NCI-H510A treated with DMSO at 0.1 percent for 48 hours (cell line): ENCODE measurements around the gene CLNK.
A peak's percentile ranks its signal among the peaks of the same experiment; 100 is the strongest.
"Not testable (repeated sequence)": the region's sequence is repeated elsewhere in the genome, so short reads cannot be mapped to it uniquely, and the experiment has no call there.

ENCODE experiments used
- DNase-seq: peaks from one replicate; lab custom pipeline; 2025; lab: John Stamatoyannopoulos, UW

The CLNK gene

GRCh38 chr4:10576236-10576635 lies 108.3 kb downstream of the CLNK start:
- DNase-seq, result no peak

DNA sequence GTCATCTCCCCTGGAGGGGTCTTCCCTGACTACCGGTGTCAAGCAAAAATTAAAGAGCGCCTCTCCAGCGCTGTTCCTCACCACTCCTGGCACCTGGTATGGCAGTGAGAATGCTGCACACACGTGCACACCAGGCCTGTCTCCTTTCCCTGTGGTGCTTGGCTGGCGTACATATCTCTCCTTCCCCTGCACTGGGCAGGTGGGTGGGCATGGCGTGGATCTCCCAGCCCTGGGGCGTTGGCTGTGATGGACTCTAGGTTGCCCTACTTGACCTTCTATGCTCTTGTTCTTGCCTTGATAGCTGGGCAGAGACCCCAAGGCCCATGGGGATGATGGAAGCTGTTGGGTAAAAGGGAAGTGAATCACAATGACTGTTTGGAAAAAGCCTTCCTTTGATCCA lies 109.2 kb downstream of the CLNK start:
- no peak for DNase-seq

DNA sequence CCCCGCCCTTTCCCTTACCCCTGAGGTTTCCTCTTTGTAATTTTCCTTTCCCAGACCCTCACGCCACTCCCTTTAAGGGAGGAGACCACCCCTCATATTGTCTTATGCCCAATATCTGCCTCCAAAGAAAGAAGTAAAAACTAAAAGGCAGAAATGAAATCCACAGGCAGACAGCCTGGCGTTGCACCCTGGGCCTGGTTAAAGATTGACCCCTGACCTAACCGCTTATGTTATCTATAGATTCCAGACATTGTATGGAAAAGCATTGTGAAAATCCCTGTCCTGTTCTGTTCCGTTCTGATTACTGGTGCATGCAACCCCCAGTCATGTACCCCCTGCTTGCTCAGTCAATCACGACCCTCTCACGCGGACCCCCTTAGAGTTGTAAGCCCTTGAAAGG lies 110.0 kb downstream of the CLNK start:
- not testable (repeated sequence) for DNase-seq

- no peak for DNase-seq
These were observed 112.7 kb downstream of the CLNK start for GRCh38 chr4:10571909-10572308.

- DNase-seq, result no peak
These were observed 115.1 kb downstream of the CLNK start for GRCh38 chr4:10569491-10569890.

DNA sequence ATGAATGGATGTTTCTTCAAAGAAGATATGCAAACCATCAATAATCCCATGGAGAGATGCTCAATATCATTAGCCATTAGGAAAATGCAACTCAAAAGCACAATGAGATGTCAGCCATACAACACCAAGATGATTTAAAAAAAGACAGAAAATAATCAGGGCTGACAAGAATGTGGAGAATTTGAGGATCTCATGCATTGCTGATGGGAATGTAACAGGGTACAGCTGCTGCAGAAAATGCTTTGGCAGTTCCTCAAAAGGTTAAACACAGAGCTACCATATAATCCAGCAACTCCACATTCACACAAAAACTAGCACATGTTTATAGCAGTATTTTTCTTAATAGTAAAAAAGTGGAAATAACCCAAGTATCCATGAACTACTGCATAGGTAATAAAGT lies 116.8 kb downstream of the CLNK start:
- DNase-seq, result no peak

- no peak for DNase-seq
These were observed 119.3 kb downstream of the CLNK start for GRCh38 chr4:10565166-10565780.

DNA sequence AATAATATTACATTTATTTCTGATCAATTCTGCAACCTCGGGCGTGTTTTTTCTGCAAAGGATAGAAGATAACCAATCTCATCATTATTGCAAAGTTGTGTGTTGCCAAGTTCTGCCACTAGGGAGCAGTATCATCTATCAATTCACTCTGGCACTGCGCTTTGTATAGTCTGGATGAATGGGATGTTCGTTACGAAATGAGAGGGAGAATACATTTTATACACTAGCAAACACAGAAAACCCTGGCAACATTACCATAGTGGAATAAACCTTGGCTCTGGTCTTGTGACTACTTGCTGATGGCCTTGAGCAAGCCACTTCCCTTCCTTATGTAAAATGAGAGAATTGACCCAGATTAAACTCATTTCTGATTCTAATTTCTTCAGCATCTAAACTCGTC lies 129.9 kb downstream of the CLNK start:
- DNase-seq, result peak; percentile 57

DNA sequence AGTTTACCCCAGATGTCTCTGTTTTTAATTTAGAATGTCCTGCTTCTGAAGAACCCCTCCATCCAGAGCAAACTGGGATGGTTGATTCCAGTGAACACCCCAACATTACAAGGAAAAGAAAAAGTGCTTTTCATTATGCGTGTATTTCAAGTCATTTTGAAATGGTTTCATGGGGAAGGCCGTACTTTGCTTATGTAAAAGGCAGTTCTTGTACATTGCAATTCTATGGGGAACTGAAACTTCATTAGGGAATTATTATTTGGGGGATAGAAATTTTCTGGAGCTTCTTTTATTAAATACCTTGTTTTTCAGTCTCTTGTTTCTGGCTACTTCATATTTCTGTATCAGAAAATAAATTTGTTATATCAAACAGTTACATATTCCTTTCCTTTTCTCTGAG lies 130.4 kb downstream of the CLNK start:
- DNase-seq, result no peak

GRCh38 chr4:10552591-10553280 lies 131.8 kb downstream of the CLNK start:
- no peak for DNase-seq

DNA sequence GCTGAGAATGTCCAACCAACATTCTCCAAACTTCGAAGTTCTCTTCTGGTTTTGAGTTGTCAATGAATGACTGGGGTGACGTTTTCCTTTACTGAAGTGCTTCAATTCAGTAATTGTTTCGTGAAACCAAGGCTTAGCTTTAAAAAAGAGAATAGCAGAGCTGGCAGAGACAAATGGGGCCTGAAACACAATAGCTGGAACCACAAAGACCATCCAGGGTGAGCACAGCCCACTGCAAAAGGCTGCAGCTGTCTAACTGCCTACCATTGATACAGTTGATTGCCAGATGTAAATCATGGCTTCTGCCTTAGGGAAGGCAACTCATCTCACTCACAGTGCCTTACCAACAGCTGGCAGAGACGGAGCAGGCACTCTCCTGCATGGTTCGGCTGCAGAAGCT lies 148.7 kb downstream of the CLNK start:
- no peak for DNase-seq

DNA sequence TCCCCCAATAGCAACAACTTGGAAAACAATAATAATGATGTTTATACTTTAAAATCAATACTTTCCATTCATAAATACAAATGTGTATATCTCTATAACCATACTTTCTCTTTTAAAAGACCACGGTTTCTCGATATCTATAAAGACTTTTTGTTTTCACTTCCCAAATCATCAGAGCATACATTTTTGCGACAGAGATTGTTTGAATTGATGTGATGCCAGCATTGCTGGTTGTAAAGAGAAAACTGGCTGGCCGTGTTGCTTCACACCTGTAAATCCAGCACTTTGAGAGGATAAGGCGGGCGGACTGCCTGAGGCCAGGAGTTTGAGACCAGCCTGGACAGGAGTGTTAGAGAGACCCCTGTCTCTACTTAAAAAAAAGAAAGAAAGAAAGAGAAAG lies 149.7 kb downstream of the CLNK start:
- DNase-seq, result no peak

GRCh38 chr4:10532155-10532554 lies 152.4 kb downstream of the CLNK start:
- DNase-seq, result no peak

DNA sequence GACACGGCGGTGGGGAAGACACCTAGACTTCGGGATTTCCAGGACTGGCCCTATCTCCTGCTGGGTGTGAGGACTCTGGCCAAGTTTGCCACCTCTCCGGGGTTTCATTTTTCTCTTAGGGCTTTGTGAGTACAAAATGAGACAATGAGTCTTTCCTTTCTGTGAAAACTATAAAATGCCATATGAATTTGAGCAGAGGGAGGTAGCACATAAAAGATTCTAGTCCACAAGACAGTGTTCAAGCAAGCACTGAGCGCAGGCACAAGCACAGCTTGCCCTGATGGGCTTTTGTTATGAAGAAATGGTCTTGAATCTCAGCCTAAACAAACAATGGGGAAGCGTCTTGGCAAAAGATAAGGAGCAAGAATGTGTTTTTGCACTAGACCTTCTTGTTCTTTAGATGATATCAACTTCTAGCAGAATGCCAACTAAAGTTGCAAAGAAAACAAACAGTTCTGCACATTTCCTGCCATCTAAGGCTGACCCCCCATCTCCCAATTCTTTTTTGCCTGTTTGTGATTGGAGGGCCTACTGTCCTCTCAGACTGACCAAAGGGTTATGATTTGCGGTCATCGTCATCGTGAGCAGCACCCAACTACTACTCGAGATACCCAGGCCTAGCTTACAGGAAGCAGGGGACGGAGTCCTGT lies 154.3 kb downstream of the CLNK start:
- no peak for DNase-seq

DNA sequence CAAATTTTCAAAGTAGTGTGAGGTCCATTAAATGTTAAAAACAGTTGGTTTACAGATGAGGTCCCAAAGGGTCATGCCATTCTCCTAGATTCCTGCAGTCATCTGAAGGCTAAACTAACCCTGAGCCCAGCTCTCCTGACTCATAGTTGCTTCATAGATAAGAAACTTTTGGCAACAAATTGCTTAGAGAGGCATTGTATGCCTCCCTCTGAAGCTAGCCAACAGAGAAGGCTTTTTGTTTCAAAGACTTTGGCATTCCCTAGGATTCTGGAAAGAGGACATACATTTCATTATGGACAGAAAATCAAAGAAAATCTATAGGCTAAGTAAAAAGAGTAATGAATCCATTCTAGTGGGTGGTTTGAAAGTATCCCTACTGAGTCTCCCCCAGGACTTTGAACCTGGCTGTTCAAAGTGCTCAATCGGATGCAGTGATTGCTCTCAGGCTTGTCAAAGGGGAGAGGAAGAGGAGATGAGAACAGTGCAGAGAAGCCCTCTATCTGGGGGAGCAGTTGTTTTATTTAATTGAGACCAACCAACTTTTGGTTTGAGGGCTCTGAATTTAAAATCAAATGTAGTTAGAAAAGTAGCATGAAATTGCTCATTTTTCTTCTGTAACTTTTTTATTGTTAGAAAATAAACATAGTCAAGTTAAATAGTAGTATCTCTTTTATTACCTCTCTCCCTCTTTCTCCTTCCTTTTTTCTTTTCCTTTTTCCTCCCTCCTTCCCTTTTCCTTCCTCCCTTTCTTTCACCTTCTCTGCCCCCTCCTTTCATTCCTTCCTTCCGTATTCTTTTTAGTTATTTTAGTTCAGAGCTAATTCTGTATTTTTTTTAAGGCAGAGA lies 155.1 kb downstream of the CLNK start:
- no peak for DNase-seq

GRCh38 chr4:10527438-10527837 lies 157.1 kb downstream of the CLNK start:
- DNase-seq, result no peak

DNA sequence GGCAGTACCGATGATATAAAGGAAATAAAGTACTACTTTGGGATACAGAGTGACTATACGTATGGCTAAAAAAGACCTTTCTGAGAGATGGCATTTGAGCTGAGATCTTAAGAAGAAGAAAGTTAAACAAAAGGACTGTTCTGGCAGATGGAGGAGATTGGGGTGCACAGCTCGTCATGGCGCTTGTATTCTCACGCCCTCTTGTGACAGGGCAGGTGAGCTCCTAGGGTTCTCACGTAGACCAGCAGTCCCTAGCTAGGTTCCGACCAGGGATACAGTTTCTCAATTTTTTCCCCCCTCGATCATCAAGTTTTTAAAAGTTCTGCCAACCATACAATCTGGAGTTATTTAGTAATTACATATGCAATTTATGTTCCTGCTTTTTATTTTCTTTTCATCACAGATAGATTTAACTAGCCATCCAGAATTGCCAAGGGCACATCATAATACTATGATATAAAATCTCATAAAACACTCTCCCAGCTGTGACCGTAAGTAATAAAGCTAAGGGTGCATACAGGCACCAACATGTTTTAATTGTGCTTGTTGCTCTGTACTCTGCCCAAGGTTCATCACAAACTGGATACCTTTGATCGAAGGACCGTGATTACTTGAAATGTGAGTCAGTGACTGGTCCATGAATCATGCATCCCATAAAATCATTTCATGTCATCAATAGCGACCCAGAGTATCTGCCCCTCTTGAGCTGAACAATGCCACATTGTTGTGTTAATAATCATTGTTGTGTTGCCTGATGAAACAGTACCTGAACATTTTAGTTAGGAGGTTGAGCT lies 157.9 kb downstream of the CLNK start:
- no peak for DNase-seq

DNA sequence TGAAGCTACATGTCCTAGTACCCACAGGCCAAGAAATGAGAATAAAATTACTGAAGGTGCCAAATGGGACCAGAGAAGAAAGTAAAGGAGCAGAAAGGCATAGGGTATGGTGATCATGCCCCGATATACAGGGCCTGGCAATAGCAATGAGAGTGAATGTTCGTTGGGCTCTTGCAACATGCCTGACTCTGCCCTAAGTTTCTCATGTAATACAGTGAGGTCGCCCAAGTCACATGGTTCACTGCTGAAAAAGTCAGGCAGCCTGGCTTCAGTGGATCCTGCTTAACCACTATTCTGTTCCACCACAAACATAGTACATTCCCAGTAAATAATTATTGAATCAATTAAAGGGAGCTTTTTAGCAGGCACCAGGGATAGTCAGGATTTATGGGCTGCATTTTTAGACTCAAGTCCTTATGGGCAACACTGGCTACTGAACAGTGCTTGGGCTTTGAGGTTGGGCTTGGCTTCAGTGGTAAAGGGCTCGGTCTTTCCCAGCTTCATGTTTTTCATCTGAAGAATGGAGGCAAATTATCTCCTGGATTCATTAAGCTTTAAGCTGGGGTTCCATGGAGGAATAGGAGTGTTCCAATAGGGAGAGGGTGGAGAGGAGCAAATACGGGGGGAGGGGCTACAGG lies 160.3 kb downstream of the CLNK start:
- DNase-seq, result no peak

DNA sequence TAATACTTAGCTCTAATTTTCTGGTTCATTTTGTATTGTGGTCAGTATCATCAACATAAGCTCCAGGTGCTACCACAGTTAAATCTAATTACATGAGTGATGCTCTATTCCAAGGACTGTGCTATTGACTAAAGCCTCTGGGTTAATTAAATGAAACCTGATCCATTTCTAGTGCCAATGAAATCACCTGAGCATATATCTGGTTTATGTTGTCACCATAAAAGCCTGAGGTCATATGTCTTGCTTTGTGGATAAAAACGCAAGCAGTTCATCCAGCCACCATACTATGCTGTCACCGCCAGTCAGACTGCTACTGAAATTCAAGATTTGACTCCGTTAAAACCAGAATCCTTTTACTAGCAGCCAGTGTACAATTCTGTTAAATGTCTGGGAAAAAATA lies 163.1 kb downstream of the CLNK start:
- peak; percentile 45 for DNase-seq

- no peak for DNase-seq
These were observed 174.8 kb downstream of the CLNK start for GRCh38 chr4:10509733-10510132.

- DNase-seq, result no peak
These were observed 178.5 kb downstream of the CLNK start for GRCh38 chr4:10506077-10506476.
